Rectal smooth muscle tissue (tissue), 1 donor: ENCODE data around the gene AFAP1L2.

Experiments
- H3K27ac ChIP-seq: one replicate; pipeline ENCODE4 v1.7.0; 2013; ENCODE audit warnings: low read depth, low read length, inconsistent platforms
- H3K27me3 ChIP-seq: one replicate; pipeline ENCODE4 v1.7.0; 2013; ENCODE audit warnings: low read length; ENCODE audit not compliant: control insufficient read depth, insufficient read depth
- H3K36me3 ChIP-seq: one replicate; pipeline ENCODE4 v1.7.0; 2013; ENCODE audit warnings: low read length; ENCODE audit not compliant: control insufficient read depth, insufficient read depth
- H3K4me1 ChIP-seq: one replicate; pipeline ENCODE4 v1.7.0; 2013; ENCODE audit warnings: low read length; ENCODE audit not compliant: control insufficient read depth, insufficient read depth
- H3K4me3 ChIP-seq: one replicate; pipeline ENCODE4 v1.7.0; 2013; ENCODE audit warnings: low read length
- H3K9ac ChIP-seq: one replicate; pipeline ENCODE4 v1.7.0; 2013; ENCODE audit warnings: low read length

AFAP1L2 gene

GRCh38 chr10:114403541-114404161 lies 651 bp downstream of the AFAP1L2 start:
- Histone ChIP-seq H3K27ac (peak overlapping the region; percentile 42), H3K4me3 (peak overlapping the region; percentile 70), H3K4me1 (peaks cover 18% of the 10 kb centered on the region), H3K9ac (no peak overlapping the region), H3K36me3 (no peaks in the 10 kb centered on the region), H3K27me3 (no peaks in the 10 kb centered on the region)

GRCh38 chr10:114402871-114403540 lies 1.3 kb downstream of the AFAP1L2 start:
- Histone ChIP-seq H3K4me3 (peak overlapping the region; percentile 70), H3K4me1 (peaks cover 18% of the 10 kb centered on the region), H3K27ac (peak overlapping the region; percentile 42), H3K27me3 (no peaks in the 10 kb centered on the region), H3K9ac (no peak overlapping the region), H3K36me3 (no peaks in the 10 kb centered on the region)

- Histone ChIP-seq H3K4me1 (peaks cover 21% of the 10 kb centered on the region), H3K27ac (peak overlapping the region; percentile 42), H3K36me3 (no peaks in the 10 kb centered on the region), H3K9ac (no peak overlapping the region), H3K27me3 (no peaks in the 10 kb centered on the region), H3K4me3 (no peak overlapping the region)
Measured at GRCh38 chr10:114402233-114402632, 2.1 kb downstream of the AFAP1L2 start.

GRCh38 chr10:114401195-114401791 lies 3.0 kb downstream of the AFAP1L2 start:
- H3K27ac ChIP-seq: peak overlapping the region; percentile 65
- no peaks in the 10 kb centered on the region for H3K27me3 ChIP-seq
- H3K4me3 ChIP-seq: peak overlapping the region; percentile 23
- H3K9ac ChIP-seq: no peak overlapping the region
- no peaks in the 10 kb centered on the region for H3K36me3 ChIP-seq
- peaks cover 23% of the 10 kb centered on the region for H3K4me1 ChIP-seq

GRCh38 chr10:114400091-114400490 lies 4.2 kb downstream of the AFAP1L2 start:
- H3K36me3 ChIP-seq: no peaks in the 10 kb centered on the region
- H3K4me3 ChIP-seq: no peak overlapping the region
- H3K27me3 ChIP-seq: no peaks in the 10 kb centered on the region
- peaks cover 23% of the 10 kb centered on the region for H3K4me1 ChIP-seq
- H3K27ac ChIP-seq: no peak overlapping the region
- H3K9ac ChIP-seq: no peak overlapping the region

GRCh38 chr10:114399576-114399975 lies 4.7 kb downstream of the AFAP1L2 start:
- Histone ChIP-seq H3K36me3 (no peaks in the 10 kb centered on the region), H3K27ac (no peak overlapping the region), H3K9ac (no peak overlapping the region), H3K4me1 (peaks cover 26% of the 10 kb centered on the region), H3K27me3 (no peaks in the 10 kb centered on the region), H3K4me3 (no peak overlapping the region)

- Histone ChIP-seq H3K9ac (no peak overlapping the region), H3K36me3 (no peaks in the 10 kb centered on the region), H3K4me1 (peaks cover 28% of the 10 kb centered on the region), H3K27ac (no peak overlapping the region), H3K27me3 (no peaks in the 10 kb centered on the region), H3K4me3 (no peak overlapping the region)
Measured at GRCh38 chr10:114398587-114399331, 5.5 kb downstream of the AFAP1L2 start.

GRCh38 chr10:114397651-114398145 lies 6.6 kb downstream of the AFAP1L2 start:
- H3K9ac ChIP-seq: no peak overlapping the region
- H3K4me1 ChIP-seq: peaks cover 30% of the 10 kb centered on the region
- no peaks in the 10 kb centered on the region for H3K36me3 ChIP-seq
- no peak overlapping the region for H3K4me3 ChIP-seq
- H3K27ac ChIP-seq: peak overlapping the region; percentile 35
- no peaks in the 10 kb centered on the region for H3K27me3 ChIP-seq

- Histone ChIP-seq H3K27me3 (no peaks in the 10 kb centered on the region), H3K4me1 (peaks cover 28% of the 10 kb centered on the region), H3K36me3 (no peaks in the 10 kb centered on the region), H3K4me3 (no peak overlapping the region), H3K9ac (no peak overlapping the region), H3K27ac (peak overlapping the region; percentile 21)
Measured at GRCh38 chr10:114396464-114396863, 7.8 kb downstream of the AFAP1L2 start.

GRCh38 chr10:114395366-114396022 lies 8.8 kb downstream of the AFAP1L2 start:
- H3K4me1 ChIP-seq: peaks cover 20% of the 10 kb centered on the region
- H3K36me3 ChIP-seq: no peaks in the 10 kb centered on the region
- H3K4me3 ChIP-seq: no peak overlapping the region
- no peak overlapping the region for H3K9ac ChIP-seq
- H3K27me3 ChIP-seq: no peaks in the 10 kb centered on the region
- no peak overlapping the region for H3K27ac ChIP-seq

GRCh38 chr10:114394531-114394930 lies 9.8 kb downstream of the AFAP1L2 start:
- Histone ChIP-seq H3K27ac (peak overlapping the region; percentile 38), H3K9ac (no peak overlapping the region), H3K4me1 (peaks cover 17% of the 10 kb centered on the region), H3K4me3 (no peak overlapping the region), H3K27me3 (no peaks in the 10 kb centered on the region), H3K36me3 (no peaks in the 10 kb centered on the region)

GRCh38 chr10:114393886-114394285 lies 10.4 kb downstream of the AFAP1L2 start:
- Histone ChIP-seq H3K27ac (peak overlapping the region; percentile 27), H3K9ac (no peak overlapping the region), H3K36me3 (no peaks in the 10 kb centered on the region), H3K4me1 (peaks cover 16% of the 10 kb centered on the region), H3K27me3 (no peaks in the 10 kb centered on the region), H3K4me3 (no peak overlapping the region)
